ENCODE data around the gene MTNR1A. TPM values are rescaled to one million over a fixed set of nuclear protein-coding genes. Genes with fewer than 3 reads are reported as not detected.

MTNR1A gene
- total RNA-seq (2022; extraction: Qiagen RNA extraction; ENCODE audit: low read depth): 0.21 to 0.91 TPM (median 0.43 TPM) in 5 replicates

DNA sequence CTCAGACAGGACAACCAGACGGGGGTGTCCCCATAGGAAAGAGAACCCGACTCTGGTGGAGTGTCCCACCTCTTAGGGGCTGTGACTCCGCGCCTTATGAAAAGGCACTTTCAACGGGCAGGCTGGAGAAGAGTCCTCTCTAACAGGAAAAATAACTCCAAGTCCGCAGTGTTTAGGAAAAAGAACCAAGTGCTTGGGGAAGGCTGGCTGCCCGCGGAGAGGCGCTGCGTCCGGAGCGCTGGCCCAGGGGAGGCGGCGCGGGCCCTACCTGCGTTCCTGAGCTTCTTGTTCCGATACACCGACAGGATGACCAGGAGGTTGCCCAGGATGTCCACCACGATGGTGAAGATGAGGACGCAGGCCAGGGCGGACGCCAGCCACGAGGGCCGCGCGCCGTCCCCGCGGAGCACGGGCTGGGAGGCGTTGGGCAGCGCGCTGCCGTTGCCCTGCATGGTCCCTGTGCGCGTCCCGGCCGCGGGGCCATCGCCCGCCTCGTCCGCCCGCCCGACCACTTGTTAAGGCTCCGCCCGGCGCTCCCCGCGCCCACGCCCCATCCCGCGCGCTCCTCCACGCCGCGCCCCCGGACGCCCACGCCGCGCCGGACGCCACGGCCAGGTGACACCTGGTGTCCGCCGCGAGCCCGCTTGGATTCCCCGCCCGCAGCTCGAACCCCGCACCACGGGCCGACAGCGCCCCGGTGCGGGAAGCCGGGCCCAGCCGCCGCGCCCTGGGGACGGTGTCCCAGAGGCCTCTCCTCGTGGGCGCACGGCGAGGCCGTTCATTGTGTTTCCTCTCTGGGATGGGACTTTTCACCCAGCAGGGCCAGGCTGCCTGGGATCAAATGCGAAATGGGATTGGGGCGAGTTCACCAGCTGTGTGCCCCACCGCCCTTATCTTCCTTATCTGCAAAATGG is at the start of gene MTNR1A:
TSS of gene MTNR1A (minus strand) at position 654 of the 914 bp plus-strand sequence. CDS start at position 452, 202 bp downstream.

Other genes starting within 250 kb of the MTNR1A start
- gene FAT1, start 168.3 kb upstream of the MTNR1A start, total RNA-seq (2022; extraction: Qiagen RNA extraction; ENCODE audit: low read depth): 131 to 191 TPM (median 153 TPM) in 5 replicates

Measured in A549 treated with ZK216348 at 1 μM for 4 hours (cell line).